ENCODE results near the gene HEPACAM2. TPM values are rescaled to one million over a fixed set of nuclear protein-coding genes. Genes with fewer than 3 reads are reported as not detected.
A peak's percentile ranks its signal among the peaks of the same experiment; 100 is the strongest.

HEPACAM2 gene
- total RNA-seq, 1 experiment from 2014 or later = not detected

- no peak for TF ChIP-seq PRDM15 (CRISPR knock-in tag; IDR thresholded peaks at IDR 0.05)
These were observed 11.9 kb upstream of the HEPACAM2 start (continued) for GRCh38 chr7:93238131-93238530.

GRCh38 chr7:93235541-93235940 is 9.3 kb upstream of the HEPACAM2 start:
- no peaks in the 10 kb centered on the region for H3K36me3 Mint-ChIP-seq
- ATAC-seq (no peak), DNase-seq (ENCODE audit: low spot score) (no peak)
- CTCF ChIA-PET = no interaction called here
- H3K27ac Mint-ChIP-seq = no peak overlapping the region
- POLR2A ChIA-PET = no interaction called here
- no peaks in the 10 kb centered on the region for H3K4me1 Mint-ChIP-seq
- H3K4me3 Mint-ChIP-seq = no peak overlapping the region
- TF ChIP-seq STAT6 (CRISPR knock-in tag; conservative IDR thresholded peaks at IDR 0.05; ENCODE audit: low read depth) = no peak
- no peak for TF ChIP-seq GABPB1 (CRISPR knock-in tag; IDR thresholded peaks at IDR 0.05)
- TF ChIP-seq FOXP4 (CRISPR knock-in tag; IDR thresholded peaks at IDR 0.05) = no peak
- TF ChIP-seq ZNF232 (CRISPR knock-in tag; IDR thresholded peaks at IDR 0.05) = no peak
- TF ChIP-seq KAT7 (CRISPR knock-in tag; IDR thresholded peaks at IDR 0.05; ENCODE audit: borderline replicate concordance) = no peak
- TF ChIP-seq ZMAT4 (CRISPR knock-in tag; IDR thresholded peaks at IDR 0.05) = no peak
- TF ChIP-seq IRF2 (CRISPR knock-in tag; IDR thresholded peaks at IDR 0.05; ENCODE audit: borderline replicate concordance, low read depth) = no peak
- no peak for TF ChIP-seq E2F1 (CRISPR knock-in tag; IDR thresholded peaks at IDR 0.05)
- TF ChIP-seq FOXK1 (CRISPR knock-in tag; IDR thresholded peaks at IDR 0.05) = no peak
- peaks cover 2% of the 10 kb centered on the region; the same call in 1 of the 2 replicates for H3K27me3 Mint-ChIP-seq (ENCODE audit: low read depth)
- no peaks in the 10 kb centered on the region for H3K9me3 Mint-ChIP-seq

GRCh38 chr7:93232673-93233018 is 6.4 kb upstream of the HEPACAM2 start:
- Mint-ChIP-seq H3K27ac (no peak overlapping the region), H3K4me3 (peak overlapping the region; percentile 99), H3K4me1 (no peaks in the 10 kb centered on the region), H3K27me3 (ENCODE audit: low read depth) (peaks cover 4% of the 10 kb centered on the region), H3K9me3 (no peaks in the 10 kb centered on the region), H3K36me3 (no peaks in the 10 kb centered on the region)
- no peak for ATAC-seq
- DNase-seq (ENCODE audit: low spot score) = no peak
- ChIA-PET CTCF (interaction anchor here (0.8 to 1.7 kb wide), 5 partner anchors 9 to 319 kb away, joined by 3 to 13 read pairs (median 4); no protein-coding TSS in a partner anchor), POLR2A (interaction anchor here (0.8 kb wide), 1 partner anchor 23 kb away, joined by 3 read pairs; no protein-coding TSS in a partner anchor)
- no peak for TF ChIP-seq SOX15 (CRISPR knock-in tag; IDR thresholded peaks at IDR 0.05)
- TF ChIP-seq IRF1 (CRISPR knock-in tag; IDR thresholded peaks at IDR 0.05) = no peak
- TF ChIP-seq ZNF219 (CRISPR knock-in tag; IDR thresholded peaks at IDR 0.05; ENCODE audit: borderline replicate concordance) = no peak
- no peak for TF ChIP-seq GABPB1 (CRISPR knock-in tag; IDR thresholded peaks at IDR 0.05)
- no peak for TF ChIP-seq ATF2 (CRISPR knock-in tag; IDR thresholded peaks at IDR 0.05; ENCODE audit: borderline replicate concordance, low read depth)
- no peak for TF ChIP-seq JUN (CRISPR knock-in tag; IDR thresholded peaks at IDR 0.05)
- no peak for TF ChIP-seq CREB1 (CRISPR knock-in tag; IDR thresholded peaks at IDR 0.05)
- no peak for TF ChIP-seq JAZF1 (CRISPR knock-in tag; IDR thresholded peaks at IDR 0.05)
- no peak for TF ChIP-seq ZNF512 (CRISPR knock-in tag; IDR thresholded peaks at IDR 0.05; ENCODE audit: borderline replicate concordance)

Data from WTC11 (cell line).